K562 (cell line): Measurements from ENCODE around the gene KCNJ4. TPM values are rescaled to one million over a fixed set of nuclear protein-coding genes. Genes with fewer than 3 reads are reported as not detected.
A peak's percentile ranks its signal among the peaks of the same experiment; 100 is the strongest.

Source experiments
- ATAC-seq: fragments of 200-7000 bp; cut with Tn5 transposase; 3 replicates; pipeline ENCODE4 v1.9.1; 2020; ENCODE audit warnings: moderate library complexity
- BruUV-seq: library from RNA; stranded (reverse); fragments of 400-500 nt; replicated peaks from 2 replicates; lab custom pipeline; 2021; lab: Mats Ljungman, UMichigan
- CTCF ChIA-PET: fragments of 300-600 bp; formaldehyde crosslinking; extraction: SDS; loops from one replicate; lab custom pipeline; 2021; ENCODE audit warnings: low intra/inter-chr PET ratio; lab: Yijun Ruan, JAX
- POLR2A ChIA-PET: fragments of 300-600, 350-650 bp; sonication (Branson Sonifier 250); formaldehyde crosslinking; extraction: SDS; loops from one replicate; lab custom pipeline; 2021; ENCODE audit warnings: antibody characterized with exemption, inconsistent platforms; lab: Yijun Ruan, JAX
- DNase-seq, 4 experiments: peaks; one replicate each; pipeline versions ENCODE4 v3.0.0 to v3.0.0-alpha.2; 2011 to 2018; ENCODE audit warnings: low spot score in 3 of 4, mixed read lengths in 3 of 4; ENCODE audit errors: extremely low read depth in 1 of 4
- FAIRE-seq: peaks from 2 replicates; lab custom pipeline; 2011; peaks lifted over from hg19 to GRCh38; lab: Jason Lieb, UNC
- H2AFZ ChIP-seq: 2 replicates; pipeline ENCODE4 v1.6.0; 2011; ENCODE audit warnings: low read depth, low read length, control low read depth, inconsistent platforms
- H3K27ac ChIP-seq: fragments of 200-600 bp; 3 replicates; pipeline ENCODE4 v1.8.0; 2011; ENCODE audit warnings: low read depth, mild to moderate bottlenecking, control low read depth, inconsistent platforms, low read length, moderate library complexity, mixed read lengths; ENCODE audit errors: extremely low read depth
- H3K27me3 ChIP-seq, 2 experiments: fragments of 300-600 bp in 1 of 2; 2 replicates in 1 of 2; 3 replicates in 1 of 2; pipeline versions ENCODE4 v1.6.0 to v1.8.0; 2011; ENCODE audit warnings: inconsistent platforms in 2 of 2, low read length in 2 of 2, mild to moderate bottlenecking in 1 of 2, mixed read lengths in 1 of 2, moderate library complexity in 1 of 2; ENCODE audit not compliant: control insufficient read depth in 2 of 2, insufficient read depth in 2 of 2
- H3K36me3 ChIP-seq: fragments of 300-600 bp; 3 replicates; pipeline ENCODE4 v1.8.0; 2011; ENCODE audit warnings: mild to moderate bottlenecking, low read length, inconsistent platforms; ENCODE audit not compliant: control insufficient read depth, insufficient read depth
- H3K4me1 ChIP-seq, 2 experiments: fragments of 200-600 bp in 1 of 2; replicated peaks in 1 of 2; 2 replicates in 1 of 2; 3 replicates in 1 of 2; pipeline versions ENCODE4 v1.5.1 to v1.8.0; 2011; ENCODE audit warnings: inconsistent platforms in 2 of 2, low read length in 2 of 2, mild to moderate bottlenecking in 1 of 2, mixed read lengths in 1 of 2, moderate library complexity in 1 of 2; ENCODE audit not compliant: control insufficient read depth in 2 of 2, insufficient read depth in 2 of 2
- H3K4me2 ChIP-seq: 2 replicates; pipeline ENCODE4 v1.6.1; 2011; ENCODE audit warnings: low read length, control low read depth, inconsistent platforms, mixed read lengths; ENCODE audit not compliant: insufficient read depth
- H3K4me3 ChIP-seq: fragments of 200-600 bp; sonication (generic), shearing (Covaris generic); 2 replicates; pipeline ENCODE4 v1.5.1; 2016; ENCODE audit warnings: control low read depth, inconsistent platforms
- H3K79me2 ChIP-seq: fragments of 200-600 bp; 3 replicates; pipeline ENCODE4 v1.8.0; 2011; ENCODE audit warnings: low read length, inconsistent platforms; ENCODE audit not compliant: control insufficient read depth, insufficient read depth
- H3K9ac ChIP-seq, 2 experiments: 2 replicates each; pipeline versions ENCODE4 v1.6.0 to v1.6.1; 2011; ENCODE audit warnings: low read depth in 2 of 2, low read length in 2 of 2, control low read depth in 1 of 2, inconsistent platforms in 1 of 2, mild to moderate bottlenecking in 1 of 2, mixed read lengths in 1 of 2; ENCODE audit not compliant: insufficient read depth in 1 of 2
- H3K9me1 ChIP-seq: one replicate; pipeline ENCODE4 v1.6.0; 2011; ENCODE audit warnings: inconsistent platforms, mild to moderate bottlenecking, low read length, moderate library complexity; ENCODE audit not compliant: control insufficient read depth, insufficient read depth
- H3K9me3 ChIP-seq: replicated peaks from 2 replicates; pipeline ENCODE4 v1.5.1; 2011; ENCODE audit warnings: low read depth, low read length, inconsistent platforms; ENCODE audit not compliant: control insufficient read depth, insufficient read depth
- H4K20me1 ChIP-seq: replicated peaks from 2 replicates; pipeline ENCODE4 v1.6.1; 2011; ENCODE audit warnings: low read length, inconsistent platforms, mixed read lengths; ENCODE audit not compliant: control insufficient read depth, insufficient read depth
- CBX2 ChIP-seq: fragments of 200-600 bp; sonication (generic); IDR thresholded peaks from one replicate; pipeline ENCODE4 v1.6.1; 2012; ENCODE audit warnings: mild to moderate bottlenecking, low read length, inconsistent platforms; ENCODE audit not compliant: insufficient read depth, poor library complexity, severe bottlenecking
- ELF2 ChIP-seq: fragments of 250-450 bp; sonication (Bioruptor Pico); IDR thresholded peaks from 2 replicates; pipeline ENCODE4 v1.5.0; 2021; ENCODE audit warnings: mild to moderate bottlenecking
- KLF1 ChIP-seq: fragments of 450-650 bp; IDR thresholded peaks from 2 replicates; pipeline ENCODE4 v1.6.1; 2016; ENCODE audit warnings: missing genetic modification characterization, missing compliant biosample characterization
- POLR2G ChIP-seq: fragments of 200-400 bp; formaldehyde crosslinking; IDR thresholded peaks from 2 replicates; pipeline ENCODE4 v1.6.1; 2017; ENCODE audit warnings: low read depth, mild to moderate bottlenecking, antibody characterized with exemption, low read length, moderate library complexity
- SETDB1 ChIP-seq: IDR thresholded peaks from one replicate; pipeline ENCODE4 v1.6.1; 2012; ENCODE audit warnings: low read length, control low read depth, inconsistent platforms
- SNRNP70 ChIP-seq: fragments of 200-400 bp; formaldehyde crosslinking; optimal IDR thresholded peaks from 2 replicates; pipeline ENCODE3; 2017; ENCODE audit warnings: low read depth, low read length
- SP1 ChIP-seq: sonication (generic); formaldehyde crosslinking; IDR thresholded peaks from 2 replicates; pipeline ENCODE4 v1.8.1; 2022; ENCODE audit warnings: mild to moderate bottlenecking, missing genetic modification reagents
- TCF15 ChIP-seq: fragments of 250-450 bp; sonication (Bioruptor Pico); IDR thresholded peaks from 2 replicates; pipeline ENCODE4 v1.8.0; 2022; ENCODE audit warnings: moderate library complexity, mild to moderate bottlenecking, inconsistent platforms
- ZNF639 ChIP-seq, 2 experiments: fragments of 200-800 bp in 1 of 2; sonication (Bioruptor generic) in 1 of 2; sonication (generic) in 1 of 2; formaldehyde crosslinking in 1 of 2; IDR thresholded peaks in 1 of 2; conservative IDR thresholded peaks in 1 of 2; 2 replicates each; pipeline versions ENCODE4 v1.5.0 to v1.6.1; 2016 to 2020; ENCODE audit warnings: missing compliant biosample characterization in 1 of 2, missing genetic modification characterization in 1 of 2, missing genetic modification reagents in 1 of 2
- ZNF785 ChIP-seq: fragments of 250-450 bp; sonication (Bioruptor Pico); IDR thresholded peaks from 2 replicates; pipeline ENCODE4 v1.4.0; 2020; ENCODE audit warnings: mild to moderate bottlenecking
- WGBS: fragments of 100-300 bp; shearing (Covaris generic); methylation state at CpG from one replicate; pipeline ENCODE4 v1.1.6; 2016; ENCODE audit warnings: low coverage, mixed read lengths; ENCODE audit not compliant: insufficient coverage; ENCODE audit errors: missing lambda C conversion rate; 5-methylcytosine and 5-hydroxymethylcytosine counted together
- in situ Hi-C: fragments of 300-500 bp; cut with MboI; formaldehyde crosslinking; loops from 4 replicates; pipeline ENCODE4 v1.15.0; 2018; ENCODE audit warnings: inconsistent platforms, mixed read lengths
- intact Hi-C: fragments of 100-400 bp; cut with micrococcal nuclease; formaldehyde crosslinking; loops from 2 replicates; pipeline ENCODE4 v1.14.2; 2022
- polyA plus RNA-seq, 8 experiments: library from polyadenylated mRNA; depleted of rRNA in 4 of 8; stranded (reverse) in 5 of 8; unstranded in 3 of 8; fragments of >200 nt; fragmentation: Nextera tagmentation in 2 of 8; fragmentation: Illumina TruSeq in 1 of 8; extraction: Ambion mirVana in 2 of 8; extraction: Trizol in 1 of 8; gene quantifications; 2 replicates each; pipeline versions ENCODE4 v1.2.1 to v1.2.3, GENCODE V29; 2011 to 2014; ENCODE audit warnings: inconsistent platforms in 1 of 8, missing spikeins in 1 of 8
- total RNA-seq, 7 experiments: library from RNA; depleted of rRNA in 6 of 7; stranded (reverse); fragments of >200 nt in 6 of 7; fragmentation: Illumina TruSeq in 2 of 7; extraction: Trizol in 2 of 7; gene quantifications; 2 replicates each; pipeline versions ENCODE4 v1.2.1 to v1.2.3, GENCODE V29; 2011 to 2021; ENCODE audit warnings: low replicate concordance in 1 of 7
- TF ChIP-seq, protein P1 (sequence below), 3 experiments: fragments of 200-800 bp in 1 of 3; sonication (Bioruptor generic) in 1 of 3; sonication (generic) in 1 of 3; formaldehyde crosslinking in 1 of 3; IDR thresholded peaks; 2 replicates each; pipeline versions ENCODE4 v1.6.1 to v1.8.0; 2016 to 2022; ENCODE audit warnings: mild to moderate bottlenecking in 2 of 3, missing compliant biosample characterization in 2 of 3, missing genetic modification characterization in 2 of 3, missing genetic modification reagents in 1 of 3

The KCNJ4 gene
- total and polyA plus RNA-seq, 9 of the 15 experiments (the other 6 are each of a cell fraction or from before 2014, with no cell fraction given), result 0.07 to 0.55 (median 0.09) TPM; not detected in 4

- H3K9ac ChIP-seq, result peak overlapping the region in 1 of 2 experiments; percentile 26; a peak in 1 of 4 replicates
- H3K4me1 ChIP-seq, result peaks cover 3 to 21% of the 10 kb centered on the region in 2 experiments; a peak in 3 of 5 replicates
- H3K9me3 ChIP-seq, result no peaks in the 10 kb centered on the region
- TF ChIP-seq POLR2G (no peak), ELF2 (no peak), CBX2 (no peak), KLF1 (tag) (no peak), ZNF785 (CRISPR knock-in tag) (no peak), TCF15 (CRISPR knock-in tag) (no peak), ZNF639 (CRISPR knock-in tag; conservative IDR thresholded peaks at IDR 0.05 in 1 of 2, IDR thresholded peaks at IDR 0.05 in 1 of 2) (no peak), SNRNP70 (no peak), SP1 (no peak), SETDB1 (no peak)
- TF ChIP-seq, protein P1, sequence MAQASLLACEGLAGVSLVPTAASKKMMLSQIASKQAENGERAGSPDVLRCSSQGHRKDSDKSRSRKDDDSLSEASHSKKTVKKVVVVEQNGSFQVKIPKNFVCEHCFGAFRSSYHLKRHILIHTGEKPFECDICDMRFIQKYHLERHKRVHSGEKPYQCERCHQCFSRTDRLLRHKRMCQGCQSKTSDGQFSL (CRISPR knock-in tag; IDR thresholded peaks at IDR 0.05), result no peak
- TF ChIP-seq, protein P1 (tag; IDR thresholded peaks at IDR 0.05), result no peak
- TF ChIP-seq, all 486 proteins: peak for 0
- intact Hi-C loops, result no loop called here
- no peak overlapping the region for H3K4me2 ChIP-seq
- DNase-seq (no peak), ATAC-seq (no peak), FAIRE-seq (no peak)
- no peak overlapping the region for H3K27ac ChIP-seq
- H2AFZ ChIP-seq, result no peak overlapping the region
- ChIA-PET POLR2A (no interaction called here), CTCF (no interaction called here)
- H3K79me2 ChIP-seq, result no peaks in the 10 kb centered on the region
- no TSS peak for BruUV-seq
- H3K9me1 ChIP-seq, result no peaks in the 10 kb centered on the region
- H3K27me3 ChIP-seq, result no peaks in the 10 kb centered on the region
- no peaks in the 10 kb centered on the region for H3K36me3 ChIP-seq
- WGBS, result 59% methylated on average over 5 of the region's 14 CpGs
- no peak overlapping the region for H3K4me3 ChIP-seq
- in situ Hi-C loops, result no loop called here
- H4K20me1 ChIP-seq, result no peaks in the 10 kb centered on the region
Observed at GRCh38 chr22:38418589-38418988, 36.4 kb downstream of the KCNJ4 start.
